M059J (cell line): ENCODE data around the gene PRKN. TPM values are rescaled to one million over a fixed set of nuclear protein-coding genes. Genes with fewer than 3 reads are reported as not detected.

ENCODE experiments used
- DNase-seq: peaks from one replicate; pipeline ENCODE4 v3.0.0-alpha.2; 2012; ENCODE audit warnings: low read depth
- total RNA-seq: library from RNA; depleted of rRNA; stranded (reverse); fragments of >200 nt; shearing (Covaris generic); gene quantifications from 2 replicates; pipeline ENCODE4 v1.2.3, GENCODE V29; 2014

Gene PRKN
- total RNA-seq, 1 experiment from 2014 or later: 0.07 TPM

DNA sequence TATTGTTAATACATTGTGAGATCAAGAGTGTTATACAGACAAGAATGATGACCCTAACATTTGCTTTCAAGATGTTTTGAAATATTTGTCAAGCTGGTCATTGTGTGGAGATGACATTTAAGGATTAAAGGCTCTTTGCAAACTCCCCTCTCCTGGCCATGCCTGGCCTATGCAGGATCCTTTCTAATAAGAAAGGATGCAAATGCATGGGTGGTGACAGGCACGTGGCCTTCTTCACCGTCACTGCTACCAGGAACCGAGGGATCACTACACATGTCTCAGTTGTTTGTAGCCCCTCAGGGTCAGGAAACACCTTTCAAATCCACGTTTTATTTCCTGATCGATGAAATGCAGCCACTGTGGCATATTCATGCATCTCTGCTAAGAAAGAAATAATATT is 419.7 kb downstream of the PRKN start:
- DNase-seq: no peak

DNA sequence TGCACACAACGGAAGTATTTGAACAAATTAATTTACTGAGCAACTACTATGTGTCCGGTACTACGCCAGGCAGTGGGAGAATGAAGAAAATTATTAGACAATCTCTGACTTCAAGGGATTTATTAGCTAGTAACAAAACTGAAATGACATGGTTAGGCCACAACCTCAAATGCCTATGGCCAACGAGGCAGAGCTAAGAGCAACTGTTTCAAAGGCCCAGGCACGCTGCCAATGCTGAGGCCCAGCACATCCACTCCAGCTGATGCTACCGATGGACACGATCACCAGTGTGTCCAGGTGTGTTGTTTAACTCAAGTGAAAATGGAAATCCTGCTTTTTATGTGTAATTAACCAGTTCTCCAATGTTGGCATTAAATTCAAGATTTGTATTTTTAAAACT is 420.9 kb downstream of the PRKN start:
- DNase-seq: no peak

DNA sequence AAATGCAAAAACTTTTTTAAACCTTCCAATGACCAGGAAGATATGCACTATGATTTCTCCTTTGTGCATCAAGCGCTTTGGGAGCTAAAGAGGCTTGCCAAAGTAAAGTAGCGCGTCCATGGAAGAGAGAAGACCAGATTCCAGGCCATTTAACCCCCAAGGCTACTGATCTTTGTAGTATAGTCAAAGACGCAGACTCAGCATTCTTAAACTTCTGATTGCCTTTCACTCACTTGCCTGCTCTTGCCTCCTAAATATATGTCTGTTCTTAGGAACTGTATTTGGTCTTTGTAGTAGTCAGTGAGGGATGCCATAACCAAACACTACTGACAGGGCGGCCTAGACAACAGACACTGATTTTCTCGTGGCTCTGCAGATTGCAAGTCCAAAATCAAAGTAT is 426.4 kb downstream of the PRKN start:
- no peak for DNase-seq

DNA sequence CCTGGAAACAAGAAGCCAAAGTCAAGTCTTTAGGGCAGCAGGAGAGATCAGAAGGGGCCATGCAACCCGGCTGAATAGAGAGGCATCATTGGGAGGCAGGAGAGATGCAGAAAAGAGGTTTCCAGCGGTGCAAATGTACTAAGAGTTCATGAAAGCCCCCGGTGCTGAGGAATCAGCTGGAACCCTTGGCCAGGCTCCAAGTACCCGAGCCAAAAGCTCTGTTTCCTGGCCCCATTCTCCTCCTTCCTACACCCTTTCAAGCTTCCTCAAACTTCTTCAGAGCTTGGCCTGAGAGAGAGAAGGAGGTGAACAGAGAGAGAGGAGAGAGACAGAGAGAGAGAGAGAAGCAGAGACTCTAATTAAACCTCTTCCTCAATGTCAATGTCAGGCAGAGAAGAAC is 433.5 kb downstream of the PRKN start:
- DNase-seq: no peak

DNA sequence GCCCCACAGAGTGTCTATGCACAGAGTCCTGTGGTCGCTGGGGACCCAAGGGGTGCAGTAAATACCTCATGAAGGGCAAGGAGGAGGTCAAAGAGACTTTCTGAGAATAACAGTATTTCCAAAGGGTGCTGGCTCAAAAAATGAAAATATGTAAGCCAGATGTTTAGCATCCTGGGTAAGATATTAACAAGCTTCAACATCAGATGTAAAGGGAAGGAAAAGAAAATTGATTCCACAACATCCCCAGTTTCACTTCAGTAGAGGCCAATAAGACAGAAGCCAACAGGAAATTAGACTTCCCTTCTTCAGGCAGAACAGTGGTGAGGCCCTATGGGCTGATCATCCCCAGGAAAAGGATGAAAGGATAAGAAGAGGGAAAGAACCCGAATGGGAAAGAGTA is 434.7 kb downstream of the PRKN start:
- no peak for DNase-seq

DNA sequence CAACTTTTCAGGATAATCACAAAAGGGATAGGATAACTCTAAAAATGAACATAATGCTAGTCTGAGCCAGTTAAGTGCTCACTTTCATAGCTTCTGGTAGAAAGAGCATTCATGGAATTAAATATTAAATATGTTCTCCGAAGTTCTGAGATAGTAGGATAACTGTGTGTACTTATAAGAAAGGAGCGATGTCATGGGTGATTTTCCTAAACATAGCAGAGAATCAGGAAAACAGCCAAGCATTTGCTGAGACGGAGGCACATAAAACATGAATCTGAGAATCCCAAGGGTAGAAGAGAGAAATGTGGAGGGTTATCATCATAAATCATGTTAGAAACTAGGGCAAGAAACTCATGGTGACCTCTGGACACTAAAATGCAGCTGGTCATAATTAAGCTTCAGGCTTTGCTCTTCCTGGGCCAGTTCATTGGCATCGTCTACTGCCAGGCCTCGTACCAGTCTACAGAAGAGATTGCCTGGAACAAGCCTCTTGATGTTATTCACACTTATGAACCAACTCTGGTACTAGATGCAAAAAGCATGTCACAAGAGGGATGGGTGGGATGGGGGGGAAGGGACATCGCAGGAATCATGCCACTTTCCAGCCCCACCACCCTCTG is 436.6 kb downstream of the PRKN start:
- no peak for DNase-seq

DNA sequence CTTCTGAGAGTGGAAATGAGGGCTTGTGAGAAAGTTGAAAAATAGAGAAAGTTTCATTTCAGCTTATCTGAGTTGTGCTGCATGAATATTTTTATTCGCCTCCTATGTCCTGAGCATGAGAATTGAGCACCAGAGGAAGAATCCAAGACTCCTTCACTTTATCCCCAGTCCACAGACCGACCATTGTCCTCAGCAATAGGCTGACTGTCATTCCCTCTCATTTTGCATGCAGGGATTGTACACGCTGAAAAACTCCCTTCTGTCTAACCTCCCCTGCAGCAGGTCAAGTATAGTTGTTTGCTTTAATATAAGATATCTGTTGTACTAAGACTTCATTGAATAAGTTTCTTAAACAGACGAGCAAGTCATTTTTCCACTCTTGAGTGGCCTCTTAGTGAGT is 437.6 kb downstream of the PRKN start:
- DNase-seq: no peak

DNA sequence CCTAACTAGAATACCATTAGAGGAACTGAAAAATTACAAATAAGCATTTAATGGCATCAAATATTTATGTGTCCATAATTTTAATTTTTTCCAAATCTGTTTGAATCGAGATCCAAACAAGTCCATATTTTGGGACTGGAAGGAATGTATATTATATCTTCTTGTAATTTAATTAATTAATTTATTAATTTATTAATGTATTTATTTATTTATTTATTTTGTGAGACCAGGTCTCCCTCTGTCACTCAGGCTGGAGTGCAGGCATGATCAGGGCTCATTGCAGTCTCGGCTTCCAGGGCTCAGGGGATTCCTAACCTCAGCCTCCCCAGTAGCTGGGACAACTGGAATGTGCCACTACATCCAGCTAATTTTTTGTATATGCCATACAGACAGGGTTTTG is 453.6 kb downstream of the PRKN start:
- no peak for DNase-seq

DNA sequence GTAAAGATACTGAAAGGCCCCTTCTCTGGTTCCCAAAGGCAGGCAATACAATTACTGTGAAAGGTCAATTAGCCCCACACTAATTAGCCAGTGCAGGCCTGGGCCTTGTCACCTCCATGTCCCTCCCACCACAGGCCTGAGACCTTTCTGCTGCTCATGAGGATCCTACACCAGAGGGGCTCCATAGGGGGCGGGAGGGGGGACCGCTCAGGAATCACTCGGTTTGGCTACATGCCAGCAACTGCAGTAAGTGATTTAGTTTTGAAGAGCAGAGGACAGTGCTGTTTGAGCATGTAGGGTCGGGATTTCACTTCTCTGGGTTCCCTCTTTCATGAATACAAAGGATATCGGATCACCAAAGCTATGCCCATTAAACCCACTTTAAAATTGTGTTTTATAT is 455.6 kb downstream of the PRKN start:
- DNase-seq: no peak

DNA sequence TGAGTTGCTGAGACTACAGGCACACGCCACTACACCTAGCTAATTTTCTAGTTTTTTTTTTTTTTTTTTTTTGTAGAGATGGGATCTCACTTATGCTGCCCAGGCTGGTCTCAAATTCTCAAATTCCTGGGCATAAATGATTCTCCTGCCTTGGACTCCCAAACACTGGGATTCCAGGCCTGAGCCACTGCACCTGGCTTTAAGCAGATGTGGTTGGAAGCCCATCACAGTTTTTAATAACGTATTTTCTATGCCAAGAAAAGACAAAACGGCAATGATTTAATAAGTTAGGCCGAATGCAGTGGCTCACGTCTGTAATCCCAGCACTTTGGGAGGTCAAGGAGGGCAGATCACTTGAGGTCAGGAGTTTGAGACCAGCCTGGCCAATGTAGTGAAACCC is 456.6 kb downstream of the PRKN start:
- no peak for DNase-seq

DNA sequence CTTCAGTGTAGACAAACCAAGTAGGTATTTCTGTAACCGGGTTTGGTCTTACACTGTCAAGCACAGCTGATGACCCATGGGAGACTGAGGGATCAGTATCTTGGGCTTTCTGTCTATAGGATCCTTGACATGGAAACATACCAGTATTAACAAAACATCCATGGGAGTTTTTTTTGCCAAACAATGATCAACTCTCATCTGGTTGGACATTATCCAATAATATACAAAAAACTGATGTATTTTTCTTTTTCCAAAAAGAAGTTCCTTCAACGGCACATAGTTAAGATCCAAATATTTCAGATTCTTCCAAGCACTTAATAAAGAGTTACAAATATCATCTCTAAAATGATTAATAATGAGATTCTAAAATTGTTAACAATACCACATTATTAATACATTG is 459.9 kb downstream of the PRKN start:
- DNase-seq: no peak

DNA sequence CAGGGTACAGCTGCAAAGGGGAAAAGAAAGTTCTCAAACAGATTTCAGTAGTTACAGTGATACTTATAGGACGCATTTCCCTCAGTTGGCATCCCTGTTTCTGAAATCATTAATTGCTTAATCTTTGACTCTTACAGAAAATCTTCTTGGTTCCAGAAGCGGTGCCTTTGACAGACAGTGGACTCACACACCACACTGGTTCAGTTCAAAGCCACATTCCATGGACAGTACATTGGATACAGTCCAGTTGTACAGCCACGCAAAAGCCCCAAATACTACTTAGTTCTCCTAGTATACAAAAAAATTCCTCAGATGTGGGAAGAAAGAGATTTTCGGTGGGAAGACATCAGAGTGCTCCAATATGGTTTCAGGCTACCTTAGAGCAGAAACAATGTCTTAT is 460.4 kb downstream of the PRKN start:
- no peak for DNase-seq

DNA sequence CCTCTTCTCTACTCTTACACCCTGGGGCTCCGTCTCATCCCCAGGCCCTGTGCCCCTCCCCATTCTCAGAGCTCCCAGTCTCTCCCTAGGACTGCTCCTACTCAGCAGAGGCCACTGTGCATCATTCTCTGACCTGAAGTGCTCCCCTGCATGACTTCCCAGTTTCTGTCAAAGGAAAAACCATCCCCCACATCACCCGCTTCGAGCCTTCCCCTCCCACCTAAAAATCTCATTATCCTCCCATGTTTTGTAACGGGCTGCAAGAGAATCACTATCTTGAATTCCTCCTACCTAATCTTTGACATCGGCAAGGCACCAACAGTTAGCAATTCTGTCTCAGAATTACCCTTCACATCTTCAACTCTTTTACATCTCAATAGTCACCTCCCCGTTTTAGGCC is 463.0 kb downstream of the PRKN start:
- DNase-seq: no peak

DNA sequence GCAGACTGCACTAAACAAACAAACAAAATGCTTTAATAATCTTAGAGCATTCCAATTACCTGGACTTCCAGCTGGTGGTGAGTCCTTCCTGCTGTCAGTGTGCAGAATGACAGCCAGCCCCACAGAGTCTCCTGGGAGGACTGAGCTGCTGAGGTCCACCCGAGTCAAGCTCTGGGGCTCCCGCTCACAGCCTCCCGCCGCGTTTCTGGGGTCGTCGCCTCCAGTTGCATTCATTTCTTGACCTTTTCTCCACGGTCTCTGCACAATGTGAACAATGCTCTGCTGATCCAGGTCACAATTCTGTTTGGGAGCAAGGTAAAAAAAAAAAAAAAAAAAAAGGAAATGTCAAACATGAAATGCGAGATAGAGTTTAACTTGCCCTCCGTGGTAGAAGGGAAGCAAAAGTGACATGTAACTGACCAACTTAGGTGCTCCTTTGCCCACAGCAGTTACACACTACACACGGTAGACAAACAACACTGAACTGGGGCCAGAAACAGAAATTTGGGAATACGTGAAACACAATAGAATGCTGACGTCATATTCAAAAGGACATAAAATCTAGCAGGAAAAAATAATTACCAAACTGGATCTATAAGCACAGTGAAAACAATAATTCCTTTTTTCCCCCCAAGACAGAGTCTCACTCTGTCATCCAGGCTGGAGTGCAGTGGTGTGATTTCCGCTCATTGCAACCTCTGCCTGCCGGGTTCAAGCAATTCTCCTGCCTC is 464.9 kb downstream of the PRKN start:
- DNase-seq: no peak

DNA sequence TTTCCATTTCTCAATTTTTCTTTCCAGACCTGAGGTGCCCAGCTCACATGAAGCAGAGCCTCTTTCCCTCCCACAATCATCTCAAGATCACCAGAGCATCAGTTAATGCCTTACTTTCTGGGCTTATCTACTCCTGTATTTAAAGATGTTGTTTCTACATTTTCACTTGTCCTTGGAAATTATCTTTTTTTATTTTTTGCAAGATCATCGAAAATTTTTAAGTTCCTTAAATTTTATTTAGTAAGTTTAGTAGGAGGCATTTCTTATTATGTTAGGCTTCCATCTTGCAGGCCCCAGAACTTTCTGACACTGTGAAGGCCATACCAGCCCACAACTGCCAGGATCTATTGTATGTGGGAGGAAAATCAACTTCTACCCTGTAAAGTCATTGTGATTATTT is 466.0 kb downstream of the PRKN start:
- DNase-seq: no peak

DNA sequence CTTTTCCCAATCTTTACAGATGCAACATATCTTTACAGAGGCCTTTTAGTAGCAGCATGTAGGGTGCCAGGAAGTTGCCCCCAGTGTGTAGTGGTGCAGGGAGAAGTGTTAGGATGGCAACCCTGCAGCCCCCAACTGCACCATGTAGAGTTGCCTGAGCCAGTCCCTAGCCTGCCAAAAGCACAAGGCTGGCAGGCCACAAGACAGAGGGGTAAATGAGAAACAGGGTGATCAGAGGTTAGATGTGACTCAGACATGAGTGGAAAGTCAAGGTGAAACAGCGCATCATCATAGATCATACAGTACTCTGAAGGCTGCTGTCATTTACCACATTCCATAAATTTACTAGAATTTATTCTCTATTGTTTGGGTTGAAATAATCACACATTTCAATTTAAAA is 467.5 kb downstream of the PRKN start:
- no peak for DNase-seq

DNA sequence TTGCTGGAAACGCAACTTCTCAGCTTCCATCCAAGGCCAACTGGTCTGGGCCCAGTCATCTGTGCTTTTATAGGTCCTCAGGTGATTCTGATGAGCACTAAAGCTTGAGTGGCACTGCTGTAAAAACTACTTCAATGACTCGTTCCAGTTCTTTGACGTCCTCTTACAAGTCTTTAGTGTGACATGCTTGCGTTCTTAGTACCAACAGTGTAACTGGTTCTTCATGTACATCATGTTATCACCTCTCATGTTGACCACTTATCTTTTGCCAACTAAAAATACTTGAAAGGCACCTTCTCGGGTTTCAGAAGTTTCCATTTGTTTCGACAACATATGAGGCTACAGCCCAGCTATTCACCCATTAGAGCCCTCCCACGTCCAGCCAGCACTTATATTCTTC is 468.9 kb downstream of the PRKN start:
- DNase-seq: no peak

DNA sequence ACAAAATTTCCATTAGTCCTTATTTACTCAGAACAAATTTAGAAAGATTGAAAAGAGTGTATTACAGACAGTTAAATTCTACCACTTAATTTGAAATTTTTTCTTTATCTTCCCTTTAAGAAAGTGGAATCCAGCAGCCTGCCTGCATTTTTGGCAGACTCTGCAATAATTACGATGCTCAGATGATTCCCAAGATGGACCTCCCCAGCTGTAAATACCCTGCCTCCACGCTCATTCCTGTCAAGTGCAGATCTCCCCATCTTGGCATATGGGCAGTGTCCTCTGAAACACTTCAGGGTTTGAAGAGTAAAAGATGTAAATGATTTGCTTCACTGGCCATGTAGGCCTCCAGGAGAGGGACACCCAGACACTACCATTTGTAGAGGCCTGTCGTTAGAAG is 471.2 kb downstream of the PRKN start:
- DNase-seq: no peak

DNA sequence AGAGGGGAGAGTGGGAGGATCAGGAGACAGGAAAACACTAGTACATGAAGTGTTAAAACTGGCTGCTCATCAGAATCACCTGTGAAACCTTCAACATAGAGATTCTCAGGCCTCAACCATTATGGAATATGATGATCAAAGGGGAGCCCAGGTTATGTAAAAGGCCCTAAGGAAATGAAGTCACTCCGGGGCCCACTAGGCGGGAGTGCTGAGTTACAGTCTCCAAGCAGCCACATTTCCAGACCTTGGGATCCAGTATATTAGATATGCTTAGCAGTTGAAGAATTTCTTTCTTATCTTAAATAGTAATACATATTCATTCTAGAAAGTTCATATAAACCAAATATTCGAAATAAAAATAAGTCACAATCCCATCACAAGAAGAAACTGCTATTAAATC is 476.3 kb downstream of the PRKN start:
- no peak for DNase-seq

DNA sequence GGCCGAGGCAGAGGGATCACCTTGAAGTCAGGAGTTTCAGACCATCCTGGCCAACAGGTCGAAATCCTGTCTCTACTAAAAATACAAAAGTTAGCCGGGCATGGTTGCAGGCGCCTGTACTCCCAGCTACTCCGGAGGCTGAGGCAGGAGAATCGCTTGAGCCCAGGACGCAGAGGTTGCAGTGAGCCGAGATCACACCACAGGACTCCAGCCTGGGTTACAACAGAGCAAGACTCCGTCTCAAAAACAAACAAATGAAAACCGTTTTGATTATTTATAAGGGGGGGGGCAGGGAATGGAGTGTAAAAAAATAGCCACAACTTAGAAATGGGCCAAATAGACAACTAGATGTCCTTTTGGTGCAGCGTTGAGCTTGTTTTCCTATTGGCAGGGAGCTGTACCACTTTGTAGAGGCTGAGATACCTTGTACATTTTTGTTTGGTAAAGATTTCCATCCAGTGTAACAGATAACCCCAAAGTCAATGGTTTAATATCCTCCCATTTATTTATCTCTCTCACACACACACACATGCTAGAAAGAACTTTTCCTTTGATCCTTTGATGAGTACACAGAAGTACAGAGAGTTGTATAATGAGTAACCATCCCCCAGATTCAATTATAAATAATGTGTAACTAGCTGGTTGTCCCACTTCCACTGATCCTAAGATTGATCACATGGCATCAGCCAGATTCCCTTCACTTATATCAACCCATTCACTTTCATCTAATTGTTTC is 477.5 kb downstream of the PRKN start:
- no peak for DNase-seq

DNA sequence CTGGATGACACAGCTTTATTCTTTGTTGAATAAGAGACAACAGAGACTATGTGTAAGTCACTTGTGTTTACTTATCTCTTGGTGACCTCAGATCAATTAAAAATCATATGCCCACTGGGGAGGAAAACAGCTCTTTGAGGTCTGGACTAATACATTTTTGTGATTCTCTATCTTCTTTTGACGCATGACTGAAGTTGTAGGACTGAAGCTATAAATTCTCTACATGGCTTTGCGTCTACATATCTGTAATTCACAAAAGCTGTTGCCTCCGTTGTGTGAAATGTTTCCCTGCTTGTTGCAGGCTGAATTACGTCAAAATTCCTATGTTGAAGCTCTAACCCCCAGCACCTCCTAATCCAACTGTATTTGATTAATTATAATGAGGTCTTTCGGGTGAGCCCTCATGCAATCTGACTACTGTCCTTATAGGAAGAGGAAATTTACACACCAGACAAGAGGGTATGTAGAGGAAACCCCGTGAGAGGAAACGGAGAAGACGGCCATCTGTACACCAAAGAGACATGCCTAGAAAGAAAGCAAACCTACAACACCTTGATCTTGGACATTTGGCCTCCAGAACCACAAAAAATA is 481.6 kb downstream of the PRKN start:
- DNase-seq: no peak

DNA sequence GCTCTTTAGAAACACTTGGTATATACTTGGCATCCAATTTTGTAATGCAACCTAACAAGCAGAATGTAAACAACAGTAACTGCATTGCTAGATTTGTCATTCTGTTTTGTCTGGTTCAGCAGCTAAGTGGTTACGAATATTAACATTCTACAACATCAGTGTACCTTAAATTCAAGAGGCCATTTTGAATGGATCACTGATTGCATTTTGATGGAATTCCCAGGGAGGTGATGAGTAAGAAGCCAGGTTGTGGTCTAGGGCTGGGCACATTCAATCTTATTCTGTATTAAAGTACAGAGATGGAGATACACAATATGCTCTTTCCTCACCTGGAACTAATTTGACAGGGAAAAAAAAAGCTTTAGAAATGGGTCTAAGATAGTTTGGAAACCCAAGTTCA is 483.5 kb downstream of the PRKN start:
- DNase-seq: no peak

DNA sequence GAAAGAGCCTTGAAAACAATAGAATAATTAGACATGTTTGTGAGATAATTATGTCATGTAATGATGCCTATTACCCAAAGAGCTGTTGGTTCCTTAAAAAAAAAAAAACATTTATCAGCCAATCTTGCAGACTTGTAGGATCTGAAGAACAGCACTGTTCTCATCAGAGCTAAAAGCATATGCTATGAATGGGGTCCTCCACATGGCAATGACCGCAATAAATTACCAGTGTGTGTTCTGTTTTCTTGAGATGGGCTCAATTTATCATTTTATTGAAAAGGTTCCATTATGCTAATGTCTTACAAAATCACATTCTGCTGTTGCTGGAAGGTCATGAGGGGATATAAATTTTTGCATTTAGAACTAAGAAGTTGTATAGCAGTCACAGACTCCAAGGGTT is 484.7 kb downstream of the PRKN start:
- no peak for DNase-seq
